NCI-H146 treated with DMSO at 0.1 percent for 48 hours (cell line): Measurements from ENCODE around the gene TMEM120B.
A peak's percentile ranks its signal among the peaks of the same experiment; 100 is the strongest.
"Not testable (repeated sequence)": the region's sequence is repeated elsewhere in the genome, so short reads cannot be mapped to it uniquely, and the experiment has no call there.

ENCODE experiments used
- DNase-seq: peaks from one replicate; lab custom pipeline; 2025; ENCODE audit not compliant: unreplicated experiment; lab: John Stamatoyannopoulos, UW

TMEM120B gene

DNA sequence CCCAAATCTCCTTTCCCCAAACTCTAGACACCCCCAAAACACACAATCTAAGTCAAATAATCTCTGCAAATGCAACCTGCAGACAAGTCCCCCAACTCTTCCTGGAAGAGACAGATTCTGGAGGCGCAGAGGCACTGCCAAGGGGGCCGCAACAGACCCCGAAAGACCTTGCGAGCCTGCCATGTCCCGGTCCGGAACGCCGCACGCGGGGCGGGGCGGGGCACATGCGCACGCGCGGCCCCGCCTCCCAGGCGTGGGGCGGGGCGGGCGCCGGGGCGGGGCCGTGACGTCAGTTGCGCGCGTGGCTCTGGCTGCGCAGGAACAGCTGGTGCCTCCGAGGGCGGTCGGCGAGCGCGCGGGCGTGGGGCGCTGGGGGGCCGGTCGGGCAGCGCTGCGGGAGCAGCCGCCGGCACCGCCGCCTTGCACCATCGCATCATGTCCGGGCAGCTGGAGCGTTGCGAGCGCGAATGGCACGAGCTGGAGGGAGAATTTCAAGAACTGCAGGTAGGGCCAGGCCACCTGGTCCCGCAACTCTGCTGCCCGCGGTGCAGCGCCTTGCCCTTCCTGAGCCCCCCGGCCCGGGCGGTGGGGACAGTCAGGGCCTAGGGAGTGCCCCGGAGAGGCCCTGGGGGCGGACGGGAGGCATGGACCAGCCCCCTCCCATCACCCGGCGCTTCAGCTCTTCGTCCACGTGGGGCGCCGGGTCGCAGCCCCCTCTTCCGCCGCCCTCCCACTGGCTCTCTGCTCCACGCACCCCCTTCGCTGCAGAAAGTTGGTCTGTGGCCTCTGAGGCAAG is at the start of gene TMEM120B:
Gene TMEM120B (plus strand): TSS at position 292 of the 796 bp plus-strand sequence. CDS start 144 bp downstream, at position 436.
- peak; percentile 38 for DNase-seq

GRCh38 chr12:121663610-121663929 is 49.0 kb upstream of the TMEM120B start:
- DNase-seq = no peak

DNA sequence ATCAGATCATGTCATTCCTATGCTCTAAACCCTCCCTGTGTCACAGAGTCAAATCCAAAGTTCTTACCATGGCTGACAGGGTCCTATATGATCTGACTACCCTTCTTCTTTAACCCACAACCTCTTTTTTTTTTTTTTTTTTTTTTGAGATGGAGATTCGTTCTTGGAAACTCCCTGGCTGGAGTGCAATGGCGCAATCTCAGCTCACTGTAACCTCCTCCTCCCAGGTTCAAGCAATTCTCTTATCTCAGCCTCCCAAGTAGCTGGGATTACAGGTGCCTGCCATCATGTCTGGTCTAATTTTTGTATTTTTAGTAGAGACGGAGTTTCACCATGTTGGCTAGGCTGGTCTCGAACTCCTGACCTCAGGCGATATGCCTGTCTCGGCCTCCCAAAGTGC is 45.7 kb upstream of the TMEM120B start:
- not testable (repeated sequence) for DNase-seq

DNA sequence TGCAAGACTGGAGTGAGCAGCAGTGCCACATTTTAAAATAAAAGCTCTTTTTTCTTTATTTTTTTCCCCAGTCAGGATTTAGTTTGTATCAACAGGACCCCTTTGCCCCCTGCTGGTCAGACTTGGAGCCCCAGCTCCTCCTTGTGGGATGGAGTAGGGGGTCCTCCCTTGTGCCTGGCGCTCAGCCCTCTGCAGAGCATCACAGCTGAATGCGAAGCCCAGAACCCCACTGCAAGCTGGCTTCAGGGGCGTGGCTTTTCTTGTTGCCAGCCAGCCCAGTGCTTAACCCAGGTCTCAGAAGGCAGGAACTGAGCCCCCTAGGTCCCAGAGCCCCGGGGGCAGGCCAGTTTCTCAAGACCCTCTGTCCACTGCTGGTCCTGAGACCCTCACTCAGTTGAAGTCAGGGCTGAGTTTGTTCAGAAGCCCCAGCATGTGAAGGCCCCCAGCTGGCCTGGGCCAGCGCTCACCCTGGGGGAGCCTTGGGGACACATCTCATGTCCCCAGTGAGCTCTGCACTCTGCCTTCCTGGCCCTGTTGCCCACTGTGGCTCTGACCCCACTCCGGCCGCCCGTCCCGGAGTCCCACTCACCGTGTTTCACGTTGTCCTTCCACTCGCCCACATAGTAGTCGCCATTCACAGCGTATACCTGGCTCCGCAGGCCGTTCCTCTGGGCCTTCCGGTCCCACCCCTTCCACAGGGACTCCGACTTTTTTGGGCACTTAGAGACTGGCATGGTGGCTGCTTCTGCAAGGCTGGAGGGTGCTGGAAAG is 43.6 kb upstream of the TMEM120B start:
- DNase-seq = no peak

DNA sequence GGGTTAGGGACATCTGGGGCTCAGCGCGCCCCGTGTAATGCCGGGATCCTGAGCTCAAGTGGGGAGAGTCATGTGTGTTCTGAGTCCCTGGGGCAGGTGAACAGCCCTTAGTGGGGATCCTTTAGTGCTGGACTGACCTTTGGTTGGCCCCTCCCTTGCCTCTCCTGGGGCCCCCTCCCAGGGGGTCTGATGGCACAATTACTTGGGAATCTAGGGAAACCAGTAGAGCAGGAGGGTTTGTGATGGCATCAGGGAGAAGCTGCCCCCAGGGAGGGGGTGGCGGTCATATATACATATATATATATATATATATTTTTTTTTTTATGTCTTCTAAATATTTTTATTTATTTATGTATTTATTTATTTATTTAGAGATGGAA is 43.0 kb upstream of the TMEM120B start, which contains the start of gene MORN3:
Gene MORN3 (minus strand): TSS at position 134 of the 380 bp plus-strand sequence. CDS start 171 bp downstream, outside the sequence.
- no peak for DNase-seq

DNA sequence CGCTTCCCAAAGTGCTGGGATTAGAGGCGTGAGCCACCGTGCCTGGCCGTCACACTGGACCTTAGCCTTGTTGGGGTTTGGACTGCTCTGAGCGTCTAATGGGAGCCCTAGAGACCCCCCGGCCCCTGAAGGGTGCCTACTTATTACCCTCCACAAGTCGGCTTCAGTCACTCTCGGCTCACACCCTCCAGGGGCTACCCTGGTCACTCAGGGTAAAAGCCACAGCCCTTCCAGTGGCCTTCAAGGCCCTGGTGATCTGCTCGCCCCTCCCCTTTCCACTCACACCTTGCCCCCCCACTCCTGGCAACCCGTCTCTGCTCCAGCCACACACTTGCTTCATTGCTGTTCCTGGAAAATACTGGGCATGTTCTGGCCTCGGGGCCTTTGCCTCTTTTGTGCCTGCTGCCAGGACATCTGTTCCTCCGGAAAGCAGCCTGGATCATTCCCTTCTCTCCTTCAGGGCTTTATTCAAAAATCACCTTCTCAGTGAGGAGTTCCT is 39.5 kb upstream of the TMEM120B start:
- DNase-seq = peak; percentile 42

DNA sequence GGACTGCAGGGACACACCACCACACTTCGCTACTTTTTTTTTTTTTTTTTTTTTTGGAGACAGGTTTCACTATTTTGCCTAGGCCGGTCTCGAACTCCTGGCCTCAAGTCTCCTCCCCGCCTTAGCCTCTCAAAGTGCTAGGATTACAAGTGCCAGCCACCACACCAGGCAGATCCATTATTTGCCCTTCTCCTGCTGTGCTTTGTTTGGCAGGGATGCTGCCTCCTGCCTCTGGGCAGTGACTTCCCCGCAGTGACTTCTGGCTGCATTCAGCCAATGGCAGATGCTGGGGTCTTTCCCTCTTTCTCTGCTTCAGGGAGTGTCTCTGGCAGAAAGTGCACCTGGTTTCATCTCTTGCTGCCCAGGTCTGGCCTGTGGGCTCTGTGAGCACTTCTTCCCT is 36.4 kb upstream of the TMEM120B start:
- DNase-seq = peak; percentile 45

- DNase-seq = peak; percentile 37
These were observed 34.2 kb upstream of the TMEM120B start for GRCh38 chr12:121678305-121678704.

DNA sequence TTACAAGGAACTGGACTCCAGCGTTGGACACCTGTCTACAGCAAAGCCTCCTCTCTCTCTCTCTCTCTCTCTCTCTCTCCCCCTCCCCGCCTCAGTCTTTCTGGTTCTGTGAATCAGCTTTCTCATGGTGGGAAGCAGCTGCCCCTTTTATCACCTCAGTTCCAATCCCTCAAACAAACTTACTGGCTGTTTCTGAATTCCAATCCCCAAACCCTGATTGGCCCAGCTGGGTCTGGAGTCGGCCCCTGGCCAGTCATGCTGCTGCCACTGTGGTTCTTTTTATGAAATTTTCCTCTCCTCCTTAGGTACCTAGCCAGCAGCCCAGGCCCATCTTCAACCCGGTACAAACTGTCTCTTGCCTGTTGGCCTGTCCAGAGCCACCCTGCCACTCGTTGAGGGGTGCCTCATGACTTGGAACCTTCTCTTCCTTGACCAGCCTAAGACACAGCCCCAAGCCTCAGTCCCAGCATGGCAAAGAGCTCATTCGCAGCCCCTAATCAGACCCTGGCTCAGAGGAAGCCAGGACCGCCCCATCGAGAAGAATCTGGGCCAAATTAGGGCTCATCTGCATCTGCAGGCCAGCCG is 33.7 kb upstream of the TMEM120B start:
- DNase-seq = no peak

GRCh38 chr12:121679661-121680197 is 32.8 kb upstream of the TMEM120B start:
- DNase-seq = not testable (repeated sequence)

- DNase-seq = no peak
These were observed 23.6 kb upstream of the TMEM120B start for GRCh38 chr12:121688966-121689365.

DNA sequence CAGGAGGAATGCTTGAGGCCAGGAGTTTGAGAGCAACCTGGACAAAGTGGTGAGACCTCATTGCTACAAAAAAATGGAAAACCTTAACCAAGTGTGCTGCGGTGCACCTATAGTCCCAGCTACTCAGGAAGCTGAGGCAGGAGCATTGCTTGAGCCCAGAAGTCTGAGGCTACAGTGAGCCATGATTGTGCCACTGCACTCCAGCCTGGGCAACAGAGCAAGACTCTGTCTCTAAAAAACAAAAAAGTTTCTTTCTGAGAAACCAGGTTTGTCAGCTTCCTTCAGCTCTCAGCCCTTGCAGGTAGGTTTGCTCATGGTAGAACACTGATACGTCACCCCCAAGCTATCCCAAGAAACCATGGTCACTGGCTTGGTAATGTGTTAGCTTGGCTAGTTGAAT is 23.1 kb upstream of the TMEM120B start:
- no peak for DNase-seq

DNA sequence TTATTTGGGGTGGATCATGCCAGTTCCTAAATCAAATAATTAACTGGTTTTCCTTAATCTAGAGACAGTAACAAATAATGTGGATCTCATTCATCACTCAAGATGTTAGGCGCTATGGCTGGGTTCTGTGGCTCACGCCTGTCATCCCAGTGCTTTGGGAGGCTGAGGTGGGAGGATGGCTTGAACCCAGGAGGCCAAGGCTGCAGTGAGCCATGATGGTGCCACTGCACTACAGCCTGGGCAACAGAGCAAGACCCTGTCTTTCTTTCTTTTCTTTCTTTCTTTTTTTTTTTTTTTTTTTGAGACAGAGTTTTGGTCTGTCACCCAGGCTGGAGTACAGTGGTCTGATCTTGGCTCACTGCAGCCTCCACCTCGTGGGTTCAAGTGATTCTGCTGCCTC is 19.8 kb upstream of the TMEM120B start:
- not testable (repeated sequence) for DNase-seq

DNA sequence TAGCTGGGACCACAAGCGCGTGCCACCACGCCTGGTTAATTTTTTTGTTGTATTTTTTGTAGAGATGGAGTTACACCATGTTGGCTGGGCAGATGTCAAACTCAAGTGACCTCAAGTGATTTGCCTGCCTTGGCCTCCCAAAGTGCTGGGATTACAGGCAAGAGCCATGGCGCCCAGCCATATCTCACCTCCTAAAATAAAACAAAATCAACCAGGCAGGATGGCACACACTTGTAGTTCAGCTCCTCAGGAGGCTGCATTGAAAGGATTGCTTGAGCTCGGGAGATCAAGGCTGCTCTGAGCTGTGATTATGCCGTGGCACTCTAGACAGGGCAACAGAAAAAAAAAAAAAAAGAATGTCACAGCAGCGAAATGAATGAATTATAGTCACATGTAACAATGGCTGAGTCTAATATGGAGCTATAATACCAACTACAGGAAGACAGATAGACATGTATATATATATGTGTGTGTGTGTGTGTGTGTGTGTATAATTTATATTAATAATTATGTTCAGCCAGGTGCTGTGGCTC is 19.3 kb upstream of the TMEM120B start:
- DNase-seq = no peak

- peak; percentile 16 for DNase-seq
These were observed 15.4 kb upstream of the TMEM120B start for GRCh38 chr12:121697093-121697698.

- DNase-seq = not testable (repeated sequence)
These were observed 14.7 kb upstream of the TMEM120B start for GRCh38 chr12:121697861-121698260.

DNA sequence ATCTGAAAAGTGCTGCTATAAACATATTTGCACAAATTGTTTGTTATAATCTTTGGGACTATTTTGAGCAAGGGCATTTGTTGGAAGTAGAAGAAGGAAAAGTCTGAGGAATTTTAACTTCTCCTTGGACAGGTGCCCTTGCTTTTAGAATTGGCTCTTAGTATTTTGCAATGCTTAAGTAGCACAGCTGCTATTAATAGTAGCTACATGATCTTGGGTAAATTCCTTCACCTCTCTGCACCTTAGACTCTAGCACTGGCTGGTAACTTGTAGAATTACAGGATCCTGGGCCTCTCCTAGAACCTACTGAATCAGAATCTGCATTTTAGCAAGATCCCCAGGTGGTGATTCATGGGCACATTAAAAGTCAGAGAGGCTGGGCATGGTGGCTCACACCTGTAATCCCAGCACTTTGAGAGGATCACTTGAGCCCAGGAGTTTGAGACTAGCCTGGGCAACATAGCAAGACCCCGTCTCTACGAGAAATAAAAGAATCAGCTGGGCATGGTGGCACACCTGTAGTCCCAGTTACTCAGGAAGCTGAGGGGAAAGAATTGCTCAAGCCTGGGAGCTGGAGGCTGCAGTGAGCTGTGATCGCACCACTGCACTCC is 10.8 kb upstream of the TMEM120B start:
- no peak for DNase-seq

GRCh38 chr12:121702944-121703343 is 9.6 kb upstream of the TMEM120B start:
- no peak for DNase-seq

DNA sequence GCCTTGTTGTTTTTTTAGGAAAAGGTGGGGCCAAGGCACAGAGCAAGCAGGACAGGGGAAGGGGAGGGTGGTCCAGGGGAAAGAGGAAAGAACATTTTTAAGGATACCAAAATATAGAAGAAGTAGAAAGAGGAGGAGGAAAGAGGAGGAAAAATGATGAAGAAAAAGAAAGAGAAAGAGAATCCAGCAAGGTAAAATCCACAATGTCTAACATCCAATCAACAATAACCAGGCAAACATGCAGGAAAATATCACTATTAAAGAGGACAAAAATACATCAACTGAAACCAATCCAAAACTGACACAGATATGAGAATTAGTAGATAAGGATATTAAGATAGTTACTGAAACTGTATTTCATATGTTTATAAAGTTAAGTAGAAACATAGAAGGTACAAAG is 7.0 kb upstream of the TMEM120B start:
- DNase-seq = no peak

GRCh38 chr12:121708313-121709063 is 4.1 kb upstream of the TMEM120B start:
- no peak for DNase-seq
